Astrocyte of the cerebellum (primary cell): ENCODE measurements around the gene RPL38.

Experiments
- DNase-seq: peaks from one replicate; pipeline ENCODE4 v3.0.0-alpha.2; 2011; ENCODE audit warnings: low read depth
- H3K4me3 ChIP-seq: 2 replicates; pipeline ENCODE4 v1.5.1; 2011; ENCODE audit warnings: mild to moderate bottlenecking, low read depth, low read length, moderate library complexity
- CTCF ChIP-seq: IDR thresholded peaks from 2 replicates; pipeline ENCODE4 v1.5.1; 2012; ENCODE audit warnings: low read length, low read depth, moderate library complexity, mild to moderate bottlenecking; ENCODE audit errors: missing control alignments
- in situ Hi-C: cut with HindIII; loops from 2 replicates; pipeline ENCODE4 v1.10.0; 2017; ENCODE audit warnings: low sequenced_read_pairs

RPL38 gene

GRCh38 chr17:74199306-74200092 lies 4.0 kb upstream of the RPL38 start:
- TF ChIP-seq CTCF = peak; percentile 99
- in situ Hi-C loops = loop anchor here (25.0 kb wide), 1 partner anchor 787 kb away; no protein-coding TSS in a partner anchor
- DNase-seq = no peak
- H3K4me3 ChIP-seq = no peak overlapping the region

- no peak for DNase-seq
- no peak overlapping the region for H3K4me3 ChIP-seq
- in situ Hi-C loops = no loop called here
- no peak for TF ChIP-seq CTCF
Measured at GRCh38 chr17:74200112-74200511, 3.4 kb upstream of the RPL38 start.

- TF ChIP-seq CTCF = no peak
- in situ Hi-C loops = no loop called here
- H3K4me3 ChIP-seq = no peak overlapping the region
- DNase-seq = no peak
Measured at GRCh38 chr17:74201250-74201649, 2.2 kb upstream of the RPL38 start.

- DNase-seq = no peak
- no peak for TF ChIP-seq CTCF
Measured at GRCh38 chr17:74201948-74202347, 1.5 kb upstream of the RPL38 start.

GRCh38 chr17:74202938-74203337 lies 540 bp upstream of the RPL38 start:
- DNase-seq = no peak
- H3K4me3 ChIP-seq = peak overlapping the region; percentile 97
- no peak for TF ChIP-seq CTCF
- in situ Hi-C loops = no loop called here

More at GRCh38 chr17:74201948-74202347, 1.5 kb upstream of the RPL38 start:
- no peak overlapping the region for H3K4me3 ChIP-seq
- in situ Hi-C loops = no loop called here

GRCh38 chr17:74204474-74204873 lies 996 bp downstream of the RPL38 start:
- in situ Hi-C loops = no loop called here
- H3K4me3 ChIP-seq = peak overlapping the region; percentile 97
- DNase-seq = no peak
- no peak for TF ChIP-seq CTCF
